GM12874 (cell line): ENCODE measurements around the gene SELENON.

Experiments used
- CTCF ChIP-seq: IDR thresholded peaks from 2 replicates; pipeline ENCODE4 v1.5.1; 2011; ENCODE audit warnings: low read depth, mild to moderate bottlenecking, control low read depth, low read length, moderate library complexity; ENCODE audit not compliant: insufficient read depth

SELENON gene

GRCh38 chr1:25787760-25788166 lies 12.2 kb upstream of the SELENON start:
- no peak for TF ChIP-seq CTCF

GRCh38 chr1:25790472-25790871 lies 9.5 kb upstream of the SELENON start:
- no peak for TF ChIP-seq CTCF

GRCh38 chr1:25792115-25792514 lies 7.9 kb upstream of the SELENON start:
- no peak for TF ChIP-seq CTCF

GRCh38 chr1:25793585-25794170 lies 6.3 kb upstream of the SELENON start:
- no peak for TF ChIP-seq CTCF

- TF ChIP-seq CTCF: no peak
These were observed 5.7 kb upstream of the SELENON start for GRCh38 chr1:25794325-25794724.

- no peak for TF ChIP-seq CTCF
These were observed 4.8 kb upstream of the SELENON start for GRCh38 chr1:25795211-25795610.

GRCh38 chr1:25795946-25796810 lies 3.8 kb upstream of the SELENON start:
- no peak for TF ChIP-seq CTCF
